HL-60/S4 treated with phorbol 12-myristate 13-acetate at 8.2 ng/mL for 4 days and 3 days (cell line): ENCODE data around the gene NPNT.

Experiments used
- in situ Hi-C: fragments of 300-500 bp; cut with MboI; formaldehyde crosslinking; loops from 2 replicates; pipeline ENCODE4 v1.15.0; 2022; ENCODE audit warnings: low sequenced_read_pairs

NPNT gene

DNA sequence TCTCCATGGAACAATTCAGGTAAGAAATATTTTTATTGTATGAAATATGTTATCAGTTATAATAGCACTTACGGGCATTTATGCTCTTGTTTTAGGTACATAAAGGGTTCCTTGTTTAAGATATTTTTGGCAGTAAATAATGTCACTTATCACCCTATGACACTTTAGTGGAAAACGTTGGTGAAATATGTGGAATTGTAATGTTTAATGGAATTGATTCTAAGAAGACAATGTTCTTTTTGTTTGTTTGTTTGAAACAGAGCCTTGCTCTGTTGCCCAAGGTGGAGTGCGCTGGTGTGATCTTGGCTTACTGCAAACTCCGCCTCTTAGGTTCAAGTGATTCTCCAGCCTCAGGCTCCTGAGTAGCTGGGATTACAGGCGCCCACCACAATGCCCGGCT is 17.4 kb downstream of the NPNT start:
- in situ Hi-C loops: no loop called here

DNA sequence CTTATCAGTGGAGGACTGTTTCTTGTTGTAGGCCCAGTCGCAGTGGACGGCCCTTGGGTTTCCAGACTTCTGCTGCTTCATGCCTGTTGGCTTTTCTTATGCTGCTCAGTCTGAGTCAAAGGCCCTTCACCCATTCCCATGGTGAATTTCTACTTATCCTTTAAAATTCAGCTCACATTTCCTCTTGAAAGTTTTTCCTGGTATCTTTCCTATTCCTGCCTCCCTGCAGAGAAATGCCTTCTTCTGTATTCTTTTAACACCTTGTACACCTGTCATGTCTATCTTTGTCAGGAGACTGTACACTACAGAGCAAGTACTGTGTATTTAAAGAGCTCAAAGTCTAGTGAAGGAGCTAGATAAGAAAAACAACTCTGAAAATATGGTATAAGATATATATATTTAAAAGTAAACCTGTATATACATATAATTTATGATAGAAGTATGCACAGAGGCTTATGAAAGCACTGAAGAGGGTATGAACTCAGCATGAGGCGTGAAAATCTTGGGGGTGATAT is 22.0 kb downstream of the NPNT start:
- in situ Hi-C loops: no loop called here

DNA sequence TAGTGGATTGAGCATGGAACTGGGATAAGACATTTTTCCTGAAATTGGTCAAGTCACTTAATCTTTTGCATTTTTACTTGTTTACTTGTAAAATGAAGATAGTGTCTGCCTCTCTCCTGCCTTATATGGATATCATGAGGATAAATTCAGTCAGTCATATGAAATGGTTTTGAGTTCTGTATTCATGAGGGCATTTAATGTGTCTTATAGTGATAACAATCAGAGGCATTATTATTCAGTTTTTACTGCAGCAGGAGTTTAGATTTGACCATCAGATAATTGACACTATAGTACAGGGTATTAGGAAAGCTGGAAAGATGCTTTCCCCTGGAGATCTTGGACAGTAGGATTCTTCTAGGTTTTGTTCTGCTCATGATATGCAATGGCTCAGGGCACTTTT is 26.0 kb downstream of the NPNT start:
- in situ Hi-C loops: no loop called here

DNA sequence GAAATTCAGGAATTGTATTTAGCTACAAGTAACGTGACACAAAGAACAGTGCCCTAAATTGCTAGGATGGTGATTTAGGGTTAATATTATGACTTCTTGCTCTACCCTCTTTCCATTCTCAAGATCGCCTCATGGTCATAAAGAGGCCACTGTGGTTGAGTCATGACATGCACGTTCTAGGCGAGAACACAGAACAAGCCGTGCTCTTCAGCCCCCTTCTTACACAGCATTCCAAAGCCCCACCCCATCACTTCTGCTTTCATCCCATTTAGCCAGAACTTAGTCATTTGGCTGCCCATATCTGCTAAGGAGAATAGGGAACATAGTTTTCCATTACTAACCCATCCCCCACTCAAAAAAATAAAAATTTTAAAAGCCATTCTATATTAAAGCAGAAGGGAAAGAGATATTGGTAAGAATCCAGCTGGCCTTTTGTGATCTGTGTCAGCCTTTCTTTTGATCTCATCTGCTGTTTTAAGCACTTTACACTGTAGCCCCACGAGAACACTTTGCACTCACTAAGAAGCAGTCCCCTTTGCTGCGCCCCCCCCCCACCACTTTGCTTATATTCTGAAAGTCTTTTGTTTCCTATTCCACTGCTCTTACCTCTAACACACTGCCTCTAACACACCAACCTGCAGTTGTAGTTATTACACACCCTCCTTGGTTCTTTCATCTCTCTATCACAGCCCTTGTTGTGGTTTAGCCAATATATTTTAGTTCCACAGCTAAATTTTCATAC is 28.4 kb downstream of the NPNT start:
- in situ Hi-C loops: no loop called here

DNA sequence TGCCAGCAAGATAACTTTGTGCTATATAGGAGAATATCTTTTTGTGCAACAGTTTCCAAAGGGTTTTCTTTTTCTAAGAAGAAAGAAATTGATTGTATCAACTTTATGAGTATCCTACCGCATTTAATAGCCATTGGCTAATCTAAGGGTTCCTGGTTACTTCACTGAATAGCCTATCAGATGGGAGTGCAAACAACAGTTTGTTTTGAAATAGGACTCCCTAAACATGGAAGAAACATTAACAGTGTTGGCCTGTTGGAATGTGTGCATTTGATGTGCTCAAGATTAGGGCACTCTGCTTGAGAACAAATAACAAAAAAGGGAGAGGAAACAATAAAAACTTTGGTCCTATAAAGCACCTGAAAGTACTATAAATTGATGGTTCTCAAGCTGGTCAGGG is 29.1 kb downstream of the NPNT start:
- in situ Hi-C loops: no loop called here

DNA sequence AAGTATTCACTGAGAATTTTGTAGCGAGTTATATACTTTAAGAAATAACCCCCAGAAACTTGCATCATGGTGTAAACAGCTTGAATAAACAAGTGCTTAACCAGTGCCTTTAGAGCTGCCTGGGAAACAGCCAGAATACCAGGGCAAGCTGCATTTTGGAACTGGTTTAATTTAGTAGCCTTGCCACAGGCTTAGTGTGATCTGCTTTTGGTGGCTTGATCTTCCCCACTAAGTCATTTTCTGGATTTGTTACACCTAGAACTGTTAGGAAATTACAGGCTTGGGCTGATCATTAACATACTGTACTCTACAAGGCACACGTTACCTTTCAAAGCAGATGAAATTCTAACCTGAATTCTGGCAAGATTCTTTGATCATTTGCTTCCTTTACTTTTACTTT is 35.4 kb downstream of the NPNT start:
- in situ Hi-C loops: no loop called here

DNA sequence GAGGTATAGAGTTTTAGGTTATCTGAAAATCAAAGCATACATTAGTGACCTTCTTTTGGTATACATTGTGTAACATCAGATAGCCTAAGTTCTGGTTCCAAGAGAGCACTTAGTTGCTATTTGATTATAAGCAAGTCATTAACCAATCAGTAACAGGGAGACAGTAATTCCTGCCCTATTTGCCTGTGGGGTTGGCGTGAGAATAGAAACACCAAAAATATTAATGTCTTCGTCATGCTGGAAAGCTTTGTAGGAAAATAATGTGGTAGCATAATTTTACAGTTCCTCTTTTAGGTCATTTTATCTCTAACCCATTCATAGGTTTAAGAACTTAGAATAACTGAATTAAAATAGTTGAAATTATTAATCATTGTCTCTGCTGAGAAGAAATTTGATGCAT is 37.8 kb downstream of the NPNT start:
- in situ Hi-C loops: no loop called here

DNA sequence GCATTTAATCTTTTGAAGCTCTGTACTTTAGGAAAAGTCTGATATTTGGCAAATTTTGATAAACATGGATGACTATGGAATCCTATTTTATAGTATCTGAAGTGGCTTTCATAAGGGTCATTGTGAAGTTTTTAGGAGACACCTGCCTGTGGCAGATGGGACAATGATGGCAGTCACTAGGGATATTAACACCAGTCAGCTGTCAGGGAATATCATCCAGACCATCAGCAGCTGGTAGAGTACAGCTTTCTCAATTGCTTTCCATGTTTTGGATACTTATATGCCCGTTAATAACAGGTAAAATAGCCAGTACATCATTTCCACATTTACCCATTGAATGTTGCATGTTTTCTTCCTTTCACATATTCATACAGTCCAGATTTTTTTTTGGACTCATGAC is 39.1 kb downstream of the NPNT start:
- in situ Hi-C loops: no loop called here

DNA sequence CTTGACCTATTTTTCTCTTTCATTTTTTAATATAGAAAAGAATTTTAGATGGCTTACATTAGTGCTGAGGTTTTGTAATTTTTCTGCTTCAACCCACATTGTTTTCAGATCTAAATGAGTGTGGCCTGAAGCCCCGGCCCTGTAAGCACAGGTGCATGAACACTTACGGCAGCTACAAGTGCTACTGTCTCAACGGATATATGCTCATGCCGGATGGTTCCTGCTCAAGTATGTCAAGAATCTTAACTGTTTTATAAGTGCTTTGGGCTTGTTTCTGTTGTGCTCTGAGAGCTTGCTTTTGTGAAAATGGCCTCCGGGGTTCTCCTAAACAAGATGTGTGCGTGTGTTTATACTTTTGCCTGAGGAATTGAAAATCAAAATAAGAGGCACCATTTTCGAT is 41.6 kb downstream of the NPNT start:
- in situ Hi-C loops: no loop called here

DNA sequence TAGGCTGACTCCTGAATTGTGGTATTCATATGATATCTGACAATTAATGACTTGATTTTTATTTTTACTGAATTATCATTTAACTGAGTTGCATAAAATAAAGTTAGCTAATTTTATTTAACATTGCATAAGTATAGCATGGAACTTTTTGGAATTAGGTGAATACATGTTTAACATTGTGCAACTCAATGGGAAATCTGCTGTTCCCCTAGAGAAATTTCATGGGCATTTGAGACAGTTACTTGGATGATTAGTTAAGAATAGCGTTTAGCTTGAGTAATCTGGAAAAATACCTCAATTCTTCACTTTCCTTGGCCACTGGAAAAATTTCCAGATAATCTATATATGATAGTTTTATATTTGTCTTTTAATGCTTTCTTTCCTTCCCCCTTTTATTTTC is 42.5 kb downstream of the NPNT start:
- in situ Hi-C loops: no loop called here

DNA sequence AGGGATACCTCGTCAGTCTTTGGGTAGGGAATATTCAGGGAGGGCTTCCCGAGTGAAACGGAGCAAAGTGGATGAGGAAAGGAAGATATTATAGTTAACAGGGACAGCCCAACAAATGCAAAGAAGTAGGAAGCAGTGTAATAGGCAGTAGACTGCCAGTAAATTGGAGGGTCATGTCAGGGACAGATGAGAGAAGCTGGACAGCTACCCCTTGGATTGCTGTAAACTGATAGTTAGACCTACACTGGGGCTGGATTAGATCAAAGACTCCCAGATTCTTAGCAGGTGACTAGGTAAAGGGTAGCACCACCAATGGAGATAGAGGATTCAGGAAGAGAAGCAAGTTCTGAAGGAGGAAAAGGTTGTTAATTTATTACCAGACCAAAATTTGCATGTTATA is 48.0 kb downstream of the NPNT start:
- in situ Hi-C loops: no loop called here

DNA sequence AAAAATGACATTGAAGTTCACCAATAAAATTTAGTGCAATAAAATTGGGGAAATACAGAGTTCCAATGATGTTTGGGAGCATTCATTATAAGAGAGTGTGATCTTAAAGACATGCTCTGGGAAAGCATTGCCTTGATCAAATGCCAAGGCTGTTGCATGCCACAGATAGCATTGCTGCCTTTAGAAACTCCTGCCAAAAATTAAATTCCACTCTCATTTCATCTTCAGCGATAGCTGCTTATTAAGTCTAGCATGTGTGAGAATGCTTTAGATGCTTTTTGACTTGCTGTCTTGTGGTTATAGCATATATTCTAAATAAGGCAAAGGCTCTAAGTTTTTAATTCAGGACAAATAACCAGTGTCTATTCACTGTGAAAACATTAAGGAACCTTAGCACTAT is 49.3 kb downstream of the NPNT start:
- in situ Hi-C loops: no loop called here

DNA sequence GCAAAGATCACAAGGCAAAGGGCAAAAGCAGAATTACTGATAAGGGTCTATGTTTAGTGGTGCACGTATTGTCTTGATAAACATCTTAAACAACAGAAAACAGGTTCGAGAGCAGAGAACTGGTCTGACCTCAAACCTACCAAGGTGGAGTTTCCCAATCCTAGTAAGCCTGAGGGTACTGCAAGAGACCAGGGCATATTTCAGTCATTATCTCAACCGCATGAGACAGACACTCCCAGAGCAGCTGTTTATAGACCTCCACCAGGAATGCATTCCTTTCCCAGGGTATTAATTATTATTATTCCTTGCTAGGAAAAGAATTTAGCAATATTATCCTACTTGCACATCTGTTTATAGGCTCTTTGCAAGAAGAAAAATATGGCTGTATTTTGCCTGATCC is 51.5 kb downstream of the NPNT start:
- in situ Hi-C loops: no loop called here

DNA sequence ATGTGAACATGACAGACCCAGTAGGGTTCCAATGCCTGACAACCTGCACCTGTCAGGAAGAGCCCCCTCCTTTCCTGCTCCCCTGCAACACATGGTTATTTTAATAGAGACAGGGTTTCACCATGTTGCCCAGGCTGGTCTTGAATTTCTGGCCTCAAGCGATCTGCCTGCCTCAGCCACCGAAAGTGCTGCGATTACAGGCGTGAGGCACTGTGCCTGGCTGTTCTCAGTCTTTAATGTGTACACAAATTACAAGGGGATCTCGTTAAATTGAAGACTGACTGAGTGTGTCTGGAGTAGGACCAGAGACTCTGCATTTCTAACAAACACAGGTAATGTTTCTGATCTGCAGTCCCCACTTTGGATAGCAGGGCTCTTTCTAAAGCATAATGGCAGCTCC is 55.4 kb downstream of the NPNT start:
- in situ Hi-C loops: no loop called here

DNA sequence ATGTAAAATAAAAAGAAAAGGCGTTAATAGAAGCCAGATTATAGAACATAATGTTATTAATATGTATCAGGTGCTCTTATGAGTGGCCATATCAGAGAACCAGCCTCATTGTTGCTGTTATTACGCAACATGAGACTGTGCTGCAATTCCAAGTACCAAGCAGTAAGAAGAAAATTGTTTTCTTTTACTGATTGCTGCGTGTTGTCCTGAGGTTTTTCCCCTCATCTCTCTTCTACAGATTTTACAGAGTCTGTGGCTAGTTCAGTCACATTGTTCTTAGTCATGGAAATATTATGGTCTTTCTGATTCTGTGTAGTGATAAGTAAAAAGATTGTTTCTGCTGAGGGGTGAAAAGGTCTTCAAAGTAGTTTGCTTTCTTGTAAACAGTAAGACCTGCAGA is 55.9 kb downstream of the NPNT start:
- in situ Hi-C loops: no loop called here

DNA sequence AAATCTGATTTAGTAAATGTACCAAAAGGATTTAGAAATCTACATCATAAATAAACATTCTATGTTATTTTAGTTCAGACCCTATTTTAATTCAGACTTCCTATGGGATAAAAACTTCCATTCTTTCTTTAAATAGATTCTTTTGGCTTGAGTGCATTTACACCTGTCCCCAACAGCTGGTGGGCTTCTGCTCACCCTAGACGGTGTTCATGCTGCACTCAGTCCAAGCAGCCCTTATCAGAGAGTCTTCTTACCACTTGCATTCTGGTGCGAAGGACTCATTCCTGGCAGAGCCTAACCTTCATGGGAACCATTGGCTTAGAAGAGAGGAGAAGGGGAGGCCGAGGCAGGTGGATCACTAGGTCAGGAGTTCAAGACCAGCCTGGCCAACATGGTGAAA is 57.3 kb downstream of the NPNT start:
- in situ Hi-C loops: no loop called here

DNA sequence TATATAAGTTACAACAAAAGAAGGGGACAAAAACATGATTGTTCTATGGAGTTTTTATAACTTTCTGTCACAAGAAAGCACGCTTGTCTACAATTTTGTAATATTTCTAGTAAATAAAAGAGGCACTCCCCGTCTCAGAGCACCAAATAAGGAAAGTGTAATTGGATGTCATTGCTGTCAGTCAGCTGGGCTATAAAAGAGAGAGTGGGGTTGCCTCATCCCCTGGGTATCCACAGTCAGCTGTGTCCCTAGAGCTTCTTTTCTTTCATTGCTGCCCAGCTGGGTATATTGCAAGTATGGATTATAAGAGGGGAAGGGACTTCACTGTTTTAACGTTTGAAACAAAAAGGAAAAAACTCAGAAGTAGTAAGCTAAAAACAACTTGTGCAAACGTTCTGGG is 61.3 kb downstream of the NPNT start:
- in situ Hi-C loops: no loop called here

DNA sequence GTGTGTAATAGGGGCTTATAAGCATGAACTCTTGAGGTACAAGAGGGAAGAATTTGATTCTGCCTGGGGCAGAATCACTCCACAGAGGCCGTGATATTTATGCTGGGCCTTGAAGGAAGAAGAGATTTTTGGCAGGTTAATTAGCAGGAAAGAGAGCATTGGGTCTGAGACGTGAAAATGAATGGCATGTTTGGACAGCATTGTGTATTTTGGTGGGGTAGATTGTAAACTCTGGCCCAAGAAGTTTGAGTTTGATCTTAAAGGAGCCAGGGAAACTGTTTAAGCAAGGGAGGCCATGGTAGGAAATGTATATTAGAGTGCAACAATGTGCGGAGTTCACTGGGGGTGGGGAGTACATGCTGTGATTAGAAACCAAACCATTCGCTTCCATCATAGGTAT is 62.4 kb downstream of the NPNT start:
- in situ Hi-C loops: no loop called here

DNA sequence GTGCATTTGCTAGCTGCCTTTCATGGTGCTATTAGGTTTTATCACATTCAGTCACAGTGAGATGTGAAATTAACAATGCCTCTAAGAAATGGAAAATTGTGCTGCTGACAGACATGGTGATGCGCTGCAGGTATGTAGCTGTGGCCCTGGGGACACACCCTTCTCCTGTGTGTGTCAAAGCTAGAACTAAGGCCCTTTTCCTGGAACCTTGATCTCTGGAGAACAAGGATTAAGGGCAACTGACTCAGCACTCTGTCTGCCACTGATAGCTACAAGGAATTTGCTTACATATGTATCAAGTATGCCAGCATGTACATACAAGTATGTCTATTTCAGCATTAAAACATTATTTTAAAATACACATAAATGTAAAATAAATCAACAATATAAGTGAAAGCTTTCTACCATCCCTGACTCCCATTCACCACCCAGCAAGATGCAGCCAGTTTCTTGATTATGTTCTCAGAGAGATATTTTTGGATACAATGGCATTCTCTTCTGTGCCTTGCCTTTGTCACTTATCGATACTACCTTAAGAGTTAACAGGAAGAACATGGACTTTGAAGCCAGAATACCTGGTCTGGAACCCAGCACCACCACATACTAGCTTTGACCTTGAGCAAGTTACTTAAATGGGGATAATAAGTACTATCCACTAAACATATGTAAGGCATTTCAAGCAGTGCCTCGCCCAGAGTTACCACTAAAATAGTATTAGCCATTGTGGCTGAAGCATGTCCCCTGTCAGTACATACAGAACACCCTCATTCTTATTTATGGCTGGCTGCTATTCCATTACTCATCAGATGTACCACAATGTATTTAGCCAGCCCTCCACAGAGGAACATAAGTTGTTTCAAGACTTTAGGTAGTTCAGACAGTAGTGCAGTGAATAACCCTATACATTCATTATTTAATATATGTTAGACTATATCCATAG is 68.5 kb downstream of the NPNT start:
- in situ Hi-C loops: no loop called here

DNA sequence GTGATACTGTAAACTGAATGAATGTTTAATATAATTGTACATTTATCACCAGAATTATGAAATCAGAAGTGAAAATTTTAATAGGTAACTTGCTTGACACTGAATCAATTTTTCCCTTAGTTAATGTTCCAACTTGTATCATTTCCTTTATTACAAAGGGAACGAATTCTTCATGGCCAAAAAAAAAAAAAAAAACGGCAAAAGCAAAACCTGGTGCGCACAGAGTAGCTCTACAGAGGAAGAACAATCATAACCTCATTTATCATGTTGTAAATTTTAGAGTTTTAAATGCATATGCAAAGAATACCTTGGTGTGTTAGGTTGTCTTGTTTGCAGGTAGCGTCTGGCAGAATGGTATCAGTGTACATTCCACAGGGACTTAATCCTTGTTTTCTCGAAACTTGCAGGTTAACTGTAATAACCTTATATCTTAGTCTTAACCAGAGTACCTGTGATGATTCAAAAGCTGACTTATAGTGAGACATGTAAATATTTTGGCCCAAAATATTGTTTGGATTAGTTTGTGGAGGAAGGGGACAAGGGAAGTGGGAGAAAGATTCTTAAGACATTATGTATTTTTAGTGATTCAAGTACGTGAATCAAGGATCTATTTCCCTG is 70.0 kb downstream of the NPNT start:
- in situ Hi-C loops: no loop called here

DNA sequence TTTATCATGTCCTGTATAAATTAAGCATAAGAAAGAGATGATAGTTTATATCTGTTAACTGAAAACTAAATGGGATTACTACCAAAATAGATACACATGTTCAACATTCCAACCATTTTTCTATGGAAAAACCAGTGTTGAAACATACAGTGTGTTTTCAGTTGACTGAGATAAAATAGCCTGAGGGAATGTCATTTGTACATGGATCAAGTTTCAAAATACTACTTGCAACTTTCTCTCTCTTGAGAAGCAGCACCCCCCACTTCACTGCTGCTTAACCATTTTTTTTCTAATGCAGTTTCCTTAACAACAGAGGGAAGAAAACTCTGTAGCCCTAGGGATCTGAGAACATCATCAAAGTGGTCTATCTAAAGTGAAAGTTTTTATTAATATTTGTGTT is 70.8 kb downstream of the NPNT start:
- in situ Hi-C loops: no loop called here
